Keratinocyte (primary cell): Measurements from ENCODE around the gene EPHB1. TPM values are rescaled to one million over a fixed set of nuclear protein-coding genes. Genes with fewer than 3 reads are reported as not detected.

Experiments
- DNase-seq: peaks from one replicate; pipeline ENCODE4 v3.0.0-alpha.2; 2011; ENCODE audit warnings: low read depth, missing footprints, low spot score
- FAIRE-seq: peaks from 2 replicates; lab custom pipeline; 2011; peaks lifted over from hg19 to GRCh38; lab: Jason Lieb, UNC
- H2AFZ ChIP-seq: 2 replicates; pipeline ENCODE4 v1.6.0; 2012; ENCODE audit warnings: low read length, control low read depth, inconsistent platforms; ENCODE audit not compliant: control insufficient read depth
- H3K27ac ChIP-seq: 2 replicates; pipeline ENCODE4 v1.5.1; 2011; ENCODE audit warnings: low read length; ENCODE audit not compliant: control insufficient read depth, insufficient read depth
- H3K27me3 ChIP-seq: 3 replicates; pipeline ENCODE4 v1.6.0; 2011; ENCODE audit warnings: low read length; ENCODE audit not compliant: control insufficient read depth, insufficient read depth; ENCODE audit errors: extremely low read depth
- H3K36me3 ChIP-seq, 2 experiments: 2 replicates in 1 of 2; 3 replicates in 1 of 2; pipeline ENCODE4 v1.5.1; 2011; ENCODE audit warnings: low read length in 2 of 2, mild to moderate bottlenecking in 1 of 2; ENCODE audit not compliant: control insufficient read depth in 2 of 2, insufficient read depth in 2 of 2; ENCODE audit errors: extremely low read depth in 1 of 2
- H3K4me1 ChIP-seq: 3 replicates; pipeline ENCODE4 v1.5.1; 2011; ENCODE audit warnings: low read length; ENCODE audit not compliant: control insufficient read depth, insufficient read depth; ENCODE audit errors: extremely low read depth
- H3K4me2 ChIP-seq: 3 replicates; pipeline ENCODE4 v1.6.0; 2011; ENCODE audit warnings: low read depth, low read length; ENCODE audit not compliant: control insufficient read depth, insufficient read depth; ENCODE audit errors: extremely low read depth
- H3K4me3 ChIP-seq, 3 experiments: fragments of 200-600 bp in 1 of 3; sonication (generic) in 1 of 3; 2 replicates in 2 of 3; 3 replicates in 1 of 3; pipeline ENCODE4 v1.5.1; 2011 to 2016; ENCODE audit warnings: low read length in 3 of 3, mild to moderate bottlenecking in 3 of 3, control low read depth in 2 of 3, inconsistent platforms in 1 of 3, low read depth in 1 of 3, mixed read lengths in 1 of 3, mixed run types in 1 of 3, moderate library complexity in 1 of 3; ENCODE audit not compliant: control insufficient read depth in 2 of 3, insufficient read depth in 2 of 3; ENCODE audit errors: extremely low read depth in 1 of 3
- H3K79me2 ChIP-seq: 2 replicates; pipeline ENCODE4 v1.6.0; 2012; ENCODE audit warnings: low read length; ENCODE audit not compliant: control insufficient read depth, insufficient read depth
- H3K9ac ChIP-seq: 3 replicates; pipeline ENCODE4 v1.6.0; 2011; ENCODE audit warnings: low read length; ENCODE audit not compliant: control insufficient read depth, insufficient read depth; ENCODE audit errors: extremely low read depth
- H3K9me1 ChIP-seq: 3 replicates; pipeline ENCODE4 v1.6.0; 2011; ENCODE audit warnings: low read length; ENCODE audit not compliant: control insufficient read depth, insufficient read depth; ENCODE audit errors: extremely low read depth
- H3K9me3 ChIP-seq: 2 replicates; pipeline ENCODE4 v1.5.1; 2012; ENCODE audit warnings: low read depth, low read length; ENCODE audit not compliant: control insufficient read depth
- H4K20me1 ChIP-seq: 3 replicates; pipeline ENCODE4 v1.6.0; 2011; ENCODE audit warnings: low read length; ENCODE audit not compliant: control insufficient read depth, insufficient read depth; ENCODE audit errors: extremely low read depth
- CTCF ChIP-seq, 3 experiments: IDR thresholded peaks in 1 of 3; conservative IDR thresholded peaks in 1 of 3; optimal IDR thresholded peaks in 1 of 3; 2 replicates in 2 of 3; 3 replicates in 1 of 3; pipeline versions ENCODE3 to v1.5.1; 2011; ENCODE audit warnings: low read length in 3 of 3, mild to moderate bottlenecking in 3 of 3, moderate library complexity in 2 of 3, control low read depth in 1 of 3, inconsistent platforms in 1 of 3; ENCODE audit not compliant: insufficient read depth in 2 of 3; ENCODE audit errors: extremely low read depth in 1 of 3
- EZH2 ChIP-seq: IDR thresholded peaks from one replicate; pipeline ENCODE4 v1.6.1; 2012; ENCODE audit warnings: inconsistent platforms, mild to moderate bottlenecking, low read length, moderate library complexity
- dilution Hi-C: fragments of 300-500 bp; cut with MboI; formaldehyde crosslinking; loops from one replicate; pipeline ENCODE4 v1.7.0; 2020; ENCODE audit warnings: low sequenced_read_pairs; ENCODE audit not compliant: extremely low pct_ligation_motif_present
- polyA plus RNA-seq, 5 experiments: library from polyadenylated mRNA; depleted of rRNA in 3 of 5; stranded (reverse) in 3 of 5; stranded (forward) in 1 of 5; unstranded in 1 of 5; fragments of >200 nt; gene quantifications; 1 replicate in 1 of 5; 2 replicates in 3 of 5; 3 replicates in 1 of 5; pipeline versions ENCODE4 v1.2.1 to v1.2.3, GENCODE V29; 2011 to 2012; ENCODE audit warnings: missing spikeins in 2 of 5, low read depth in 1 of 5, low replicate concordance in 1 of 5

EPHB1 gene
- polyA plus RNA-seq, 1 donor (not counting 4 experiments of a cell fraction or from before 2014, with no cell fraction given): 0.01 TPM

- Histone ChIP-seq H4K20me1 (no peaks in the 10 kb centered on the region), H3K27ac (no peak overlapping the region), H3K4me3 (no peak overlapping the region), H3K36me3 (no peaks in the 10 kb centered on the region), H3K9ac (no peak overlapping the region), H3K4me1 (no peaks in the 10 kb centered on the region), H3K9me1 (no peaks in the 10 kb centered on the region), H2AFZ (no peak overlapping the region), H3K79me2 (no peaks in the 10 kb centered on the region), H3K27me3 (no peaks in the 10 kb centered on the region), H3K9me3 (no peaks in the 10 kb centered on the region), H3K4me2 (no peak overlapping the region)
- DNase-seq: no peak
- dilution Hi-C loops: no loop called here
- no peak for FAIRE-seq
- TF ChIP-seq EZH2 (no peak), CTCF (optimal IDR thresholded peaks at IDR 0.05 in 1 of 3, IDR thresholded peaks at IDR 0.05 in 1 of 3, conservative IDR thresholded peaks at IDR 0.05 in 1 of 3; ENCODE audit: extremely low read depth in 1 of 3, insufficient read depth in 2 of 3, low read length in 3 of 3) (no peak)
These were observed 191.0 kb downstream of the EPHB1 start for GRCh38 chr3:134985864-134986715.

GRCh38 chr3:134988666-134989065 lies 193.6 kb downstream of the EPHB1 start:
- Histone ChIP-seq H3K4me2 (no peak overlapping the region), H3K27ac (no peak overlapping the region), H3K36me3 (no peaks in the 10 kb centered on the region), H3K79me2 (no peaks in the 10 kb centered on the region), H4K20me1 (no peaks in the 10 kb centered on the region), H3K4me1 (no peaks in the 10 kb centered on the region), H3K4me3 (no peak overlapping the region), H3K27me3 (no peaks in the 10 kb centered on the region), H3K9ac (no peak overlapping the region), H2AFZ (no peak overlapping the region), H3K9me1 (no peaks in the 10 kb centered on the region), H3K9me3 (no peaks in the 10 kb centered on the region)
- dilution Hi-C loops: no loop called here
- TF ChIP-seq EZH2 (no peak), CTCF (optimal IDR thresholded peaks at IDR 0.05 in 1 of 3, IDR thresholded peaks at IDR 0.05 in 1 of 3, conservative IDR thresholded peaks at IDR 0.05 in 1 of 3; ENCODE audit: extremely low read depth in 1 of 3, insufficient read depth in 2 of 3, low read length in 3 of 3) (no peak)
- no peak for DNase-seq
- no peak for FAIRE-seq
